Measurements from ENCODE around the gene IGFBP5. TPM values are rescaled to one million over a fixed set of nuclear protein-coding genes. Genes with fewer than 3 reads are reported as not detected.

IGFBP5 gene
- total and polyA plus RNA-seq, 4 donors, result 2.3 to 43.4 (median 14.4) TPM

DNA sequence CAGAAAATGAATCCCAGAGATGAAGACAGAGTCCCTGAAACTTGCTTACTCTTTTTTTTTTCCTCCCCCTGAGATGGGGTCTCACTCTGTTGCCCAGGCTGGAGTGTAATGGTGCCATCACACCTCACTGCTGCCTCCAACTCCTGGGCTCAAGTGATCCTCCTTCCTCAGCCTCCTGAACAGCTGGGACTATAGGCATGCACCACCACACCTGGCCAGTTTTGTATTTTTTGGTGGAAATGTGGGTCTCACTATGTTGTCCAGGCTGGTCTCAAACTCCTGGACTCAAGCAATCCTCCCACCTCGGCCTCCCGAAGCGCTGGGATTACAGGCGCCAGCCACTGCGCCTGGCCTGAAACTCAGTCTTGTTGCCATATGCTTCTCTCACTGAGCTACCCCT lies 34.3 kb downstream of the IGFBP5 start:
- H3K36me3 ChIP-seq (ENCODE audit: control insufficient read depth in 4 of 4, insufficient read depth in 3 of 4, low read depth in 1 of 4, low read length in 3 of 4), result peaks cover 0 to 8% (median 6%) of the 10 kb centered on the region in 4 donors
- WGBS, result 98% methylated on average over 5 of the region's 5 CpGs
- H3K4me3 ChIP-seq (ENCODE audit: low read depth in 1 of 3, low read length in 3 of 3), result no peak overlapping the region

More for the DNA sequence above, 34.3 kb downstream of the IGFBP5 start:
- H3K9me3 ChIP-seq (ENCODE audit: control insufficient read depth in 4 of 4, low read length in 3 of 4), result no peaks in the 10 kb centered on the region
- no peaks in the 10 kb centered on the region for H3K27me3 ChIP-seq (ENCODE audit: control insufficient read depth in 4 of 4, insufficient read depth in 4 of 4, low read length in 3 of 4)
- no peak for TF ChIP-seq RAD21 (IDR thresholded peaks at IDR 0.05)
- TF ChIP-seq CTCF (IDR thresholded peaks at IDR 0.05; ENCODE audit: low read depth, low read length, missing input control), result no peak
- no peak for TF ChIP-seq GABPA (IDR thresholded peaks at IDR 0.05 in 1 of 2, conservative IDR thresholded peaks at IDR 0.05 in 1 of 2)
- TF ChIP-seq, protein P1, sequence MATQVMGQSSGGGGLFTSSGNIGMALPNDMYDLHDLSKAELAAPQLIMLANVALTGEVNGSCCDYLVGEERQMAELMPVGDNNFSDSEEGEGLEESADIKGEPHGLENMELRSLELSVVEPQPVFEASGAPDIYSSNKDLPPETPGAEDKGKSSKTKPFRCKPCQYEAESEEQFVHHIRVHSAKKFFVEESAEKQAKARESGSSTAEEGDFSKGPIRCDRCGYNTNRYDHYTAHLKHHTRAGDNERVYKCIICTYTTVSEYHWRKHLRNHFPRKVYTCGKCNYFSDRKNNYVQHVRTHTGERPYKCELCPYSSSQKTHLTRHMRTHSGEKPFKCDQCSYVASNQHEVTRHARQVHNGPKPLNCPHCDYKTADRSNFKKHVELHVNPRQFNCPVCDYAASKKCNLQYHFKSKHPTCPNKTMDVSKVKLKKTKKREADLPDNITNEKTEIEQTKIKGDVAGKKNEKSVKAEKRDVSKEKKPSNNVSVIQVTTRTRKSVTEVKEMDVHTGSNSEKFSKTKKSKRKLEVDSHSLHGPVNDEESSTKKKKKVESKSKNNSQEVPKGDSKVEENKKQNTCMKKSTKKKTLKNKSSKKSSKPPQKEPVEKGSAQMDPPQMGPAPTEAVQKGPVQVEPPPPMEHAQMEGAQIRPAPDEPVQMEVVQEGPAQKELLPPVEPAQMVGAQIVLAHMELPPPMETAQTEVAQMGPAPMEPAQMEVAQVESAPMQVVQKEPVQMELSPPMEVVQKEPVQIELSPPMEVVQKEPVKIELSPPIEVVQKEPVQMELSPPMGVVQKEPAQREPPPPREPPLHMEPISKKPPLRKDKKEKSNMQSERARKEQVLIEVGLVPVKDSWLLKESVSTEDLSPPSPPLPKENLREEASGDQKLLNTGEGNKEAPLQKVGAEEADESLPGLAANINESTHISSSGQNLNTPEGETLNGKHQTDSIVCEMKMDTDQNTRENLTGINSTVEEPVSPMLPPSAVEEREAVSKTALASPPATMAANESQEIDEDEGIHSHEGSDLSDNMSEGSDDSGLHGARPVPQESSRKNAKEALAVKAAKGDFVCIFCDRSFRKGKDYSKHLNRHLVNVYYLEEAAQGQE (IDR thresholded peaks at IDR 0.05), result no peak
- no peak for TF ChIP-seq SP1 (IDR thresholded peaks at IDR 0.05)
- TF ChIP-seq TAF1 (conservative IDR thresholded peaks at IDR 0.05), result no peak
- TF ChIP-seq JUND (IDR thresholded peaks at IDR 0.05), result no peak
- no peak for TF ChIP-seq FOXA2 (IDR thresholded peaks at IDR 0.05)
- no peak for TF ChIP-seq HNF4G (IDR thresholded peaks at IDR 0.05)
- no peak for TF ChIP-seq EGR1 (IDR thresholded peaks at IDR 0.05; ENCODE audit: low read depth in 2 of 2)
- TF ChIP-seq ATF3 (IDR thresholded peaks at IDR 0.05), result no peak
- no peak for TF ChIP-seq FOXA1 (IDR thresholded peaks at IDR 0.05)
- TF ChIP-seq NR2F2 (IDR thresholded peaks at IDR 0.05), result no peak
- TF ChIP-seq, protein P2, sequence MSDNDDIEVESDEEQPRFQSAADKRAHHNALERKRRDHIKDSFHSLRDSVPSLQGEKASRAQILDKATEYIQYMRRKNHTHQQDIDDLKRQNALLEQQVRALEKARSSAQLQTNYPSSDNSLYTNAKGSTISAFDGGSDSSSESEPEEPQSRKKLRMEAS (IDR thresholded peaks at IDR 0.05), result no peak
- TF ChIP-seq YY1 (IDR thresholded peaks at IDR 0.05), result no peak
- no peak for TF ChIP-seq HNF4A (conservative IDR thresholded peaks at IDR 0.05)
- TF ChIP-seq ZBTB33 (IDR thresholded peaks at IDR 0.05), result no peak
- H3K27ac ChIP-seq (ENCODE audit: low read depth in 1 of 2, low read length in 2 of 2), result no peak overlapping the region
- H3K9ac ChIP-seq (ENCODE audit: low read depth in 1 of 2, low read length in 2 of 2), result no peak overlapping the region
- no peak for DNase-seq (ENCODE audit: low spot score)
- H3K4me1 ChIP-seq (ENCODE audit: control insufficient read depth in 4 of 4, insufficient read depth in 4 of 4, low read length in 3 of 4), result peaks cover 1 to 15% (median 11%) of the 10 kb centered on the region in 4 donors
